GM10847 (cell line): ENCODE measurements around the gene FOXF2.

Source experiments
- POLR2A ChIP-seq: IDR thresholded peaks from 2 replicates; pipeline ENCODE4 v1.6.1; 2011; ENCODE audit not compliant: insufficient read length; ENCODE audit errors: extremely low read depth

Gene FOXF2

GRCh38 chr6:1415416-1416063, 26.2 kb downstream of the FOXF2 start:
- no peak for TF ChIP-seq POLR2A

- no peak for TF ChIP-seq POLR2A
These were observed 26.9 kb downstream of the FOXF2 start for GRCh38 chr6:1416191-1416760.

DNA sequence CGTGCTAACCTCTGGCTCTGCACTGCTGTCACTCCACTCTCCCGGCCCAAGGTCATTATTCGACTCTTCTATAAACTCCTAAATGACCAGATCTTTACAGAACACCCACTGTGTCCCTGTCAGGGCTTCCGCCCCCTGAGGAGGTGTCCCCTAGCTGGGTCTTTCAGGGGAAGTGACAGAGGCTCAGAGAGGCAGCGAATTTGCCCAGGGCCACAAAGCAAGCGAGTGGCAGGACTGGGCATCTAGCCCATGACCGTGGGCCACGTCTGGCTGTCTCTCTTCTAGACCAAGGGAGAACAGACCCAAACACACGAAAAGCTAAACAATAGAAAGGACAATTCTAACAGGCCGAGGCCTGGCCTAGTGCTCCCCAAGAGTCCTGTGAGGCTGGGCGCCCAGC, 27.4 kb downstream of the FOXF2 start:
- no peak for TF ChIP-seq POLR2A

- no peak for TF ChIP-seq POLR2A
These were observed 28.3 kb downstream of the FOXF2 start for GRCh38 chr6:1417718-1418117.

- TF ChIP-seq POLR2A: no peak
These were observed 29.3 kb downstream of the FOXF2 start for GRCh38 chr6:1418471-1419191.

DNA sequence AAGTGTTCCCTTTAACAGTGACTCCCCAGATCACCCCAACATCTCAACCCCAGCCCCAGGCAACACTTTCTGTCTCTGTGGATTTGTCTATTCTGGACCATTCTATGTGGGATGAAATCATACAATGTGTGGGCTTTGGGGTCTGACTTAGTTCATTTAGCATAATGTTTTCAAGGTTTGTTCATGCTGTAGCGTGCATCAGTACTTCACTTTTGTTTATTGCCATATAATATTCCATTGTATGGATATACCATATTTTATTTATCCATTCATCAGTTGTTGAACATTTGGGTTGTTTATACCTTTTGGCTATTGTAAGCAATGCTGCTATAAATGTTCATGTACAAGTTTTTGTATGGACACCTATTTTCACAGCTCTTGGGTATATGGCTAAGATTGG, 31.0 kb downstream of the FOXF2 start:
- TF ChIP-seq POLR2A: no peak

GRCh38 chr6:1422290-1422689, 32.9 kb downstream of the FOXF2 start:
- TF ChIP-seq POLR2A: no peak

- TF ChIP-seq POLR2A: no peak
These were observed 34.2 kb downstream of the FOXF2 start for GRCh38 chr6:1423578-1423977.

DNA sequence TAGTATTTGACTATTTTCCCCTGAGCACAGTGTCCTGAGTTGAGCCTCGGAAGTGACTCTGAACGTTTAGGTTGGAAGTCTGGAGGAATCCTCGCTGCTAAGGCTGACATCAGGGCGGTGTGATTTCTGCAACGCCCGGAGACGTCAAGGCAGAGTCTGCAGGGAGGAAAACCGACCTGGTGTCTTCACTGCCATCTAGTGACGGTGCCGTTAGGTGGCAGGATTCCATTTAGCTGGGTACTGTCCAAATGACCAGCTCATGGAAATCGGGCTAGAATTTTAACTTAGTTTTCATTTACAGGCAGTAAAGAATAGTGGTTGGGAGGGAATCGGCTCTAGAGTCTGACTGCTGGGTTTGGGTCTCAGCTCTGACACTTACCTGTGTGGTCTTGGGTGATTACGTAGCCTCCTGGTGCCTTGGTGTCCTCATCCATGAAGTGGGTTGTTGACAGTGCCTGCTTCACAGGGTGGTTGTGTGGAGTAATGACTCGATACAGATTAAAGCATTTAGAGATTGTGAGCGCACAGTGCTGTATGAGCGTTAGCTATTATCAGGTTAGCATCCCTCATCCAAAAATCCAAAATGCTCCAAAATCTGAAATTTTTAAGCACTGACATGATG, 35.0 kb downstream of the FOXF2 start:
- TF ChIP-seq POLR2A: no peak

DNA sequence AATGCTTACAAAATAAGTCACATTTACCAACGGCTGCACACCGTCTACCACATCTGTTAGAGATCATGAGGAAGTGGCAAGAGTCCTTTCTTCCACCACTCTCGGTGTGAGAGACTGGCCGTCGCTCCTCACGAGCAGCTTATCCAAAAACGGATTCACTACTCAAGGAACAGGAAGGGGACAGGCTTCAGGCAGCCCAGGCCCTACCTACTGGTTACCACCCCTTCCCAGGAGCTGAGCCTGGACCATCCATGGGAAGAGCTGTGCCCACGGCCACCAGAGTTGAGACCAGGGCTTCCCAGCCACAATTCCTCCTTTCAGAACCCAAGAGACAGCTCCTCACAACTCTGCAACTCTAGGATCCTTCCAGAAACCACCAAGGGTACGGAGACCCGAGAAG, 37.0 kb downstream of the FOXF2 start:
- TF ChIP-seq POLR2A: no peak

GRCh38 chr6:1435806-1436205, 46.4 kb downstream of the FOXF2 start:
- TF ChIP-seq POLR2A: no peak

GRCh38 chr6:1436334-1437306, 47.2 kb downstream of the FOXF2 start:
- TF ChIP-seq POLR2A: no peak

- TF ChIP-seq POLR2A: no peak
These were observed 48.4 kb downstream of the FOXF2 start for GRCh38 chr6:1437553-1438406.

GRCh38 chr6:1438471-1438881, 49.1 kb downstream of the FOXF2 start:
- TF ChIP-seq POLR2A: no peak
